GM10847 (cell line): ENCODE data around the gene KCNC3.

Source experiments
- POLR2A ChIP-seq: IDR thresholded peaks from 2 replicates; pipeline ENCODE4 v1.6.1; 2011; ENCODE audit not compliant: insufficient read length; ENCODE audit errors: extremely low read depth

Gene KCNC3

GRCh38 chr19:50322234-50322633 lies 6.9 kb downstream of the KCNC3 start:
- no peak for TF ChIP-seq POLR2A

DNA sequence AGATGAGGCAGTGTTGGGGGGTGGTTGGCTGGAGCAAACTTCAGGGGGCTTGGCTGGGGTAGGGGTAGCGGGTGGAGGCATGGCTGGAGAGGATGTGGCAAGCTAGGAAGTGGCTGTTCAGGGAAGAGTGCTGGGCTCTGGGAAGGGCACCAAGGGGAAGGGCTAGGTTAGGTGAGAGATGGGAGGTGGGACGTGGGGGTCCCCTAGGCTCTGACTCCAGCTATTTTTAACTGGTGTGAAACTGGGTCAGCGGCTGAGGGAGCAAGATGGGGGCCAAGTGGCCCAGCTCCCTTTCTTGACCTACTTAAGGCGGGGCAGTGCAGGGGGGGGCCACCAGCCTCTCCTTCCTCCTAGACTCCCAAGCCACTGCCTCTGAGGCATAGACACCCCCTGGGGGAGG lies 7.3 kb downstream of the KCNC3 start:
- no peak for TF ChIP-seq POLR2A

DNA sequence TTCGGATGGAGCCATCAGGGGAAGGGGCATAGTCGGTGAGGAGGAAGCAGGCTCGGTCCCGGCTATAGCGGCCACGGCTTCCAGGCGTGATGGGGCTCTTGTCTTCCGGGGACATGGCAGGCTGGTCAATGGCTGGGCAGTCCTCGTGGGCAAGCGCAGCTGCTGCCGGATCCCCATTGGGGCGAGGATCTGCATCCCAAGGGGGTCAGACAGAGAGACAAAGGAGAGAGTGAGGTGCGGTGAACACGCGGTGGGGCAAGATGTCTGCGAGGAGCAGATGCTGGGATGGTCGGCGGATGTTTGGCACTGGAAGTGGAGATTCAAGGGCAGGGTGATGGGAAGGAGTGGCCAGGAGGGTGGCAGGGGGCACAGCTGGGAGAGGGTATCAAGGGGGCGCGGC lies 8.6 kb downstream of the KCNC3 start:
- TF ChIP-seq POLR2A: no peak

GRCh38 chr19:50320051-50320450 lies 9.1 kb downstream of the KCNC3 start:
- TF ChIP-seq POLR2A: no peak

- TF ChIP-seq POLR2A: no peak
Observed at GRCh38 chr19:50319156-50319555, 10.0 kb downstream of the KCNC3 start.

GRCh38 chr19:50318438-50318837 lies 10.7 kb downstream of the KCNC3 start:
- no peak for TF ChIP-seq POLR2A

DNA sequence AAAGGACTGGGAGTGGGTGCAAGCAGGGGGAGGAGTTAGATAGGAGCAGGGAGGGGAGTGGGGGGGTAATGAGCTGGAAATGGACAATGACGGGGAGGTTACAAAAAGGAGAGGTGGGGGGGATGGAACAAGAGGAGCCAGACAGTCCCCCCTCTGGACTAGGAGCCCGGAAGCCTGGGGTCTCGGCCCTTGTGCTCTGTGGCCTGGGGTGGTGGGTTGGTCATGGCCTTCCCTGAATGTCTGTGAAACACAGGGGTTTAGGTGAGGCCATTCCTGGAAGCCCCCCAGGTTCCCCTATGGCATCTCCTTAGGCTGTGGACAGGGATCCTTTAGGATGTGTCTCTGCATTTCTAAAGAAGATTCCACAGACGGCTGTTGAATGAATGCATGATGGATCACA lies 12.1 kb downstream of the KCNC3 start:
- no peak for TF ChIP-seq POLR2A

DNA sequence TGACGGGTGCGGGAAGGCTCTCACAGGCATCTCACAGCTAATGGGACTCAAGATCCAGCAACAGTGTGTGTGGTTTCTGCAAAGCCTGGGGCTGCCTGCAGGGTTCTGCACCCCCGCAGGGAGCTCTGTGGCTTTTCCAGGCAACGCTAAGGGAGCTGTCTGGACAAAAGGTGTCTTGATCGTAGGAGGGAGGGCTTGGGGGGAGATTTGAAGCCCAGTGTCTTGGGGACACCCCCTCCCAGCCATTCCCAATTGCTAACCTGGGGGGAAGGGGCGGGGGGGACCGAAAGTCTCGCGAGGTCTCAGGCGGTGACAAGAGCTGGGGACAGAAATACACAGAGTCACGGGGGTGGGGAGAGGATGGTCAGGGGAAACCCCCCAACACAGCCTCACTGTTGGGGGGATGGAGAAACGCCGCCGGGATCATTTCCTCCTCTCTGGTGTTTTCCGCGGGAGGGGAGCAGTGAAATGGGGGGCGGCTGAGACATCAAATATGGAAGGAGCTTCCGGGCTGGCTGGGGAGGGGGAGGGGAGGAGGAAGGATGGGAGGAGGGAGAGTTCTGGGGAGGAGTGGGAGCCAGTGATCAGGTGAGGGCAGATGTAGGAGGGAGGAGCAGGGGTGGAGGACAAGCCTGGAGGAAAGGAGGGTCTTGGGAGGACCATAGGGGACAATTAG lies 13.3 kb downstream of the KCNC3 start:
- TF ChIP-seq POLR2A: no peak

GRCh38 chr19:50314724-50315708 lies 14.2 kb downstream of the KCNC3 start:
- no peak for TF ChIP-seq POLR2A

- TF ChIP-seq POLR2A: no peak
Observed at GRCh38 chr19:50313812-50314536, 15.2 kb downstream of the KCNC3 start.

DNA sequence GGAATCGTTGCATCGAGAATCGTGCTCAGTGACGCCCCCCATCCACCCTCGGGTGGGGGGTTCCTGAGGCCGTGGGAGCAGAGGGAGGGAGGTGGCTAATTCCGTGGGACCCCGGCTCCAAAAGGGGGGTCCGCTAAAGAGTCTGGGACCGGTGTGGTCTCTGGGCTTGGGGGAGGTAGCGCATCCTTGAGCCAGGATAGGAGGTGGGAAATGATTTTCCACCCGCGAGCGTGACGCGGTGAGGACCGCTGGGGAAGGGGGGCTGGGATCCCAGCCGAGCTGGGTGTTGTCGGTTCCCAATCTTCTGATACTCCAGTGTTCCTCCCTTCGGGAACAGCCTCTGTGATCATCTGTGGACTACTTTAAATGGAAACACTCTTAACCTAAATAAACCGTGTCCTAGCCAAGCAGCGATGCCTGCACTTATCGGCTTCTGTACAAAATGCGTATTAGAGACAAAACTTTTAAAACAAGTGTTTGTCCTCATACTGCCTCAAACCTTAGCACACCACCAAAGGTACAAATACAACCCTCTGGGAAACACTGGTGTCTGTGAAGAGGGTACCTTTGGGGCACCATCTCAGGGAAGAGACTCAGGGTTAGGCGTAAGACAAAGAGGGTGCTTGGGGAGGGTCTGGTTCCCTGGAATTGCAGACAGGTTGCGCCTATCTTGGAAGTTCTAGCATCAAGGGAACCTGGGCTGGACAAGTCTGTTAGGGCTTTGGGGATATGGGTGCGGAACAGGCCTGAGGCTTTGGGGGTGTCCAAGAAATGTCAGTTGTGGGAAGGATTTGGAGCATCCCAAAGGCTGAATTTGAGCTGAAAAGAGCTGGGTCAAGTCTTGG lies 16.0 kb downstream of the KCNC3 start:
- TF ChIP-seq POLR2A: no peak

DNA sequence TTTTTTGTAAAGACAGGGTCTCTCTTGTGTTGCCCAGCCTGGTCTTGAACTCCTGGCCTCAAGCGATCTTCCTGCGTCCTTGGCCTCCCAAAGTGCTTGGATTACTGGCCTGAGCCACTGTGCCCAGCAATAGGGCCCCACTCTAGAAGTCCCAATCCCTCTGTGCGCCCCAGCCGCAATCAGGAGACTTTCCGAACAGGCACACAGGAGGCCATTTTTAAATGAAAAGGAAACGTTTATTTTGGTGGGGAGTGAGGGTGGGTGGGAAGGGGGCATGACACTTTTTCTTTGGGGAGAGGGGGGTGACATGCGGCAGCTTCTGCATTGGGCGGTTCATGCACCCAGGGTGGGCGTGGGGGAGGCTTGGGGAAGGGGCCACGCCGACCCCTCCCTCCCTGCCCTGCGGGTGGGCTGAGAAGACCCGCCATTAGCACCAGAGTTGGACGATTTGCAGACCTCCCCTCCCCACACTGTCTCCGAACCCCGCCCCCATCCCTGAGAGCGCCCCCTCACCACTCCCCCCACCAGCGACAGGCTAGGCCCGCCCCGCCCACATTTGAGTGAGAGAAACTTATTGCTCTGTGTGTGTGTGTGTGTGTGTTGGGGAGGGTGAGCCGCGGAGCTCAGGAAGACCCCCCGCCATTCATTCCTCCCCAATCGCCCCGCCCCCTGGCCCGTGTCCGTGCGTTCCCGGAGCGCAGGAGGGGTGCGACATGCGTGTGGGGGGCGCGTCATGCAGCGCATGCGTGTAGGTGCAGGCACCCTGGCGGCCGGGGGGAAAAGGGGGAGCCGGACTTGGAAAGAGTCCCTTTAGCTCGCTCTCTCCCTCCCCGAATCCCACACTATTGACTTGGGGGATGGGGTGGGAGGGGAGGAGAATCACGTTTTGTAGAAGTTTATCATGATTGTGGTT lies 17.2 kb downstream of the KCNC3 start:
- no peak for TF ChIP-seq POLR2A

- no peak for TF ChIP-seq POLR2A
Observed at GRCh38 chr19:50310759-50311465, 18.3 kb downstream of the KCNC3 start.
